T-cell (primary cell): ENCODE data around the gene CTXND1. TPM values are rescaled to one million over a fixed set of nuclear protein-coding genes. Genes with fewer than 3 reads are reported as not detected.

ENCODE experiments used
- ATAC-seq, 4 experiments: fragments of 200-7000 bp in 3 of 4; fragments of 150-1000 bp in 1 of 4; cut with Tn5 transposase; replicated peaks in 1 of 4; 1 replicate in 3 of 4; 2 replicates in 1 of 4; pipeline ENCODE4 v1.10.0; 2021; ENCODE audit warnings: moderate library complexity in 3 of 4, mild to moderate bottlenecking in 2 of 4, moderate number of reproducible peaks in 1 of 4
- CTCF ChIA-PET, 2 donors: fragments of 300-600 bp; sonication (Branson Sonifier 250); formaldehyde crosslinking; loops; one replicate each; lab custom pipeline; 2022; ENCODE audit warnings: antibody characterized with exemption in 2 of 2; lab: Charles Lee
- POLR2A ChIA-PET, 2 donors: fragments of 300-600 bp; sonication (Branson Sonifier 250); formaldehyde crosslinking; loops; one replicate each; lab custom pipeline; 2022; ENCODE audit warnings: antibody characterized with exemption in 2 of 2; lab: Charles Lee
- DNase-seq, 35 experiments: peaks; one replicate each; pipeline versions ENCODE4 v3.0.0 to v3.0.0-alpha.2; 2013 to 2023
- H3K27ac ChIP-seq: one replicate; pipeline ENCODE4 v1.5.1; 2013; ENCODE audit warnings: low read length
- H3K27me3 ChIP-seq, 2 experiments: replicated peaks in 1 of 2; 1 replicate in 1 of 2; 2 replicates in 1 of 2; pipeline versions ENCODE4 v1.6.1 to v1.7.0; 2013; ENCODE audit warnings: low read length in 1 of 2, mixed read lengths in 1 of 2; ENCODE audit not compliant: control insufficient read depth in 2 of 2, insufficient read depth in 2 of 2; ENCODE audit errors: extremely low read depth in 1 of 2
- H3K36me3 ChIP-seq, 2 donors: 1 replicate in 1 of 2; 2 replicates in 1 of 2; pipeline versions ENCODE4 v1.6.1 to v1.7.0; 2013; ENCODE audit warnings: low read length in 1 of 2; ENCODE audit not compliant: control insufficient read depth in 2 of 2, insufficient read depth in 1 of 2; ENCODE audit errors: extremely low read depth in 1 of 2
- H3K4me1 ChIP-seq, 2 experiments: 1 replicate in 1 of 2; 2 replicates in 1 of 2; pipeline versions ENCODE4 v1.6.1 to v1.7.0; 2013; ENCODE audit warnings: low read length in 2 of 2, mixed read lengths in 1 of 2; ENCODE audit not compliant: insufficient read depth in 2 of 2, control insufficient read depth in 1 of 2; ENCODE audit errors: extremely low read depth in 1 of 2
- H3K4me3 ChIP-seq, 2 donors: 1 replicate in 1 of 2; 2 replicates in 1 of 2; pipeline versions ENCODE4 v1.5.1 to v1.7.0; 2013; ENCODE audit warnings: mild to moderate bottlenecking in 2 of 2, low read length in 1 of 2, moderate library complexity in 1 of 2; ENCODE audit not compliant: control insufficient read depth in 1 of 2; ENCODE audit errors: extremely low read depth in 1 of 2
- H3K9me3 ChIP-seq: 2 replicates; pipeline ENCODE4 v1.7.0; 2013
- H3K27ac Mint-ChIP-seq, 2 donors: one replicate each; pipeline ENCODE4 v1.8.0; 2020 to 2021; ENCODE audit warnings: mild to moderate bottlenecking in 2 of 2, mixed read lengths in 2 of 2
- H3K27me3 Mint-ChIP-seq, 2 donors: one replicate each; pipeline ENCODE4 v1.8.0; 2021 to 2022; ENCODE audit warnings: mixed read lengths in 2 of 2
- H3K36me3 Mint-ChIP-seq: one replicate; pipeline ENCODE4 v1.8.0; 2021; ENCODE audit warnings: mixed read lengths
- H3K4me1 Mint-ChIP-seq, 3 donors: one replicate each; pipeline ENCODE4 v1.8.0; 2020 to 2022; ENCODE audit warnings: mixed read lengths in 3 of 3, mild to moderate bottlenecking in 1 of 3
- H3K4me3 Mint-ChIP-seq, 3 donors: one replicate each; pipeline ENCODE4 v1.8.0; 2020 to 2022; ENCODE audit warnings: mild to moderate bottlenecking in 3 of 3, mixed read lengths in 3 of 3, moderate library complexity in 3 of 3
- H3K9me3 Mint-ChIP-seq, 3 donors: one replicate each; pipeline ENCODE4 v1.8.0; 2020 to 2022; ENCODE audit warnings: mixed read lengths in 3 of 3
- whole genome bisulfite sequencing: methylation state at CpG from one replicate; pipeline ENCODE4 v1.1.5; 2013; ENCODE audit warnings: missing lambda C conversion rate; ENCODE audit not compliant: insufficient coverage; 5-methylcytosine and 5-hydroxymethylcytosine counted together
- total RNA-seq, 35 experiments: library from RNA in 6 of 35; stranded (reverse) in 6 of 35; fragments of 120-200 nt in 1 of 35; gene quantifications; one replicate each; pipeline versions ENCODE4 v1.2.1 to v1.2.4 and lab custom pipeline; 2013 to 2026

Gene CTXND1
- total RNA-seq, 5 donors from 2014 or later (not counting 1 experiment from before 2014, with no cell fraction given), result not detected

GRCh38 chr15:80183306-80183705, 68.7 kb downstream of the CTXND1 start:
- ChIA-PET POLR2A (no interaction called here), CTCF (no interaction called here)
- ATAC-seq (no peak), DNase-seq (no peak)
- peaks cover 59% of the 10 kb centered on the region for H3K36me3 Mint-ChIP-seq
- H3K27ac Mint-ChIP-seq, result no peak overlapping the region
- no peak overlapping the region for H3K4me3 ChIP-seq
- H3K36me3 ChIP-seq, result peaks cover 0 to 7% of the 10 kb centered on the region in 2 donors
- WGBS, result 97% methylated on average over 9 of the region's 10 CpGs
- H3K27me3 ChIP-seq, result no peaks in the 10 kb centered on the region
- no peaks in the 10 kb centered on the region for H3K4me1 ChIP-seq
- no peaks in the 10 kb centered on the region for H3K9me3 Mint-ChIP-seq
- no peak overlapping the region for H3K27ac ChIP-seq
- no peaks in the 10 kb centered on the region for H3K27me3 Mint-ChIP-seq
- no peaks in the 10 kb centered on the region for H3K9me3 ChIP-seq
- no peak overlapping the region for H3K4me3 Mint-ChIP-seq
- no peaks in the 10 kb centered on the region for H3K4me1 Mint-ChIP-seq

DNA sequence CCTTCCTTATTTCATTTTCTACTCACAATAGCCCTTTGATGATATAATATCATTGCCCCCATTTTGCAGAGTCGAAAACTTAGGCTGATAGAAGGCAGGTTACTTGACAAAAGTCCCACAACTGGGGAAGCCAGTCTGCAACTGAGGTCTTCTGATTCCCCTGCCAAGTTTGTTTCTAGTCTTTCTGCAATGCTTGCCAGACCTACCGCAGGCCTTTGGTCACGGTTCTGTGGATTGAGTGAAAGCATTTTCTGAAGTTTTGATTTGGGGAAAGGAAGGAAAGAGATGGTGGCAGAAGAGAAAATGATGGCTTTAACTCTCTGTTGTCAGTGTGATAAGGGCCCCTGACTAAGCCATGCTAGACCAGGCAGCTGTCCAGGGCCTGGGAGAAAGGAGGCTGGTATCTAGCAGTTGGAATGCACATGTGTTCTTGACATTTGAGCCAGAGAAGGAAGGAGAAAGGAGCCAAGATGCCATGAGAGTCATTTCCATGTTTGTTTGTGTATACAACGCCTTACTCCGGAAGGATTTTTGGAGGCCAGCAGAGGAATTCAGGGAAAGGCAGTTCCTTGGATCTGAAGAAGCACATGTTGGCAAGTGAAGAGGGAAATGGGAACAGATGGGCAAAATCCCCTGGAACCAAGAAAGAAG, 69.3 kb downstream of the CTXND1 start:
- 100% methylated on average over 5 of the region's 5 CpGs for WGBS
- no peak overlapping the region for H3K4me3 Mint-ChIP-seq
- Histone ChIP-seq H3K4me3 (no peak overlapping the region), H3K4me1 (no peaks in the 10 kb centered on the region), H3K9me3 (no peaks in the 10 kb centered on the region), H3K36me3 (peaks cover 0 to 7% of the 10 kb centered on the region in 2 donors), H3K27ac (no peak overlapping the region), H3K27me3 (no peaks in the 10 kb centered on the region)
- H3K9me3 Mint-ChIP-seq, result no peaks in the 10 kb centered on the region
- H3K27me3 Mint-ChIP-seq, result no peaks in the 10 kb centered on the region
- no peak for ATAC-seq
- ChIA-PET CTCF (no interaction called here), POLR2A (no interaction called here)
- no peak for DNase-seq
- peaks cover 55% of the 10 kb centered on the region for H3K36me3 Mint-ChIP-seq
- no peaks in the 10 kb centered on the region for H3K4me1 Mint-ChIP-seq
- H3K27ac Mint-ChIP-seq, result no peak overlapping the region

DNA sequence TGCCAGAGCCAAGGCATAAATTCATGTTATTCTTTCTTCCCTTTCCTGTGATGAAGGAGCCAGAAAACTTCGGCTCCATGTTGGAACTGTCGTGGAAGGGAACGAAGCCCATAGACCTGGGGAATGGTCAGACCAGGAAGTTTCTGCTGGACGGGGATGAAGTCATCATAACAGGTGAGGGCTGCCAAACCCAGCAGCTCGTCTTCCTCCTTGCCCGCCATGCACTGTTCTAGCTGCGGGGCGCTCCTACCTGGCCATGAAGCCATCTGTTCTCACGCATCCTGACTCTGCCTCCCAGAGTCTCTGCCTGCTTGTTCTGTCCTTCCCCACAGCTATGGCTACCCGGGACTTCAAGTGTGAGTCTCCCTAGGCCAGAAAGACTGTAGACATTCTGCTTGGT, 71.0 kb downstream of the CTXND1 start:
- Mint-ChIP-seq H3K4me3 (no peak overlapping the region), H3K27me3 (no peaks in the 10 kb centered on the region), H3K36me3 (peaks cover 41% of the 10 kb centered on the region), H3K27ac (no peak overlapping the region), H3K9me3 (no peaks in the 10 kb centered on the region), H3K4me1 (no peaks in the 10 kb centered on the region)
- H3K36me3 ChIP-seq, result peaks cover 0 to 7% of the 10 kb centered on the region in 2 donors
- DNase-seq, result no peak
- H3K4me3 ChIP-seq, result no peak overlapping the region
- ChIA-PET POLR2A (no interaction called here), CTCF (no interaction called here)
- H3K27me3 ChIP-seq, result no peaks in the 10 kb centered on the region
- H3K27ac ChIP-seq, result no peak overlapping the region
- ATAC-seq, result no peak
- no peaks in the 10 kb centered on the region for H3K4me1 ChIP-seq
- 97% methylated on average over 10 of the region's 10 CpGs for WGBS
- H3K9me3 ChIP-seq, result no peaks in the 10 kb centered on the region

GRCh38 chr15:80180468-80180867, 71.5 kb downstream of the CTXND1 start:
- DNase-seq, result no peak
- H3K27me3 Mint-ChIP-seq, result no peaks in the 10 kb centered on the region
- ChIA-PET CTCF (no interaction called here), POLR2A (no interaction called here)
- no peaks in the 10 kb centered on the region for H3K9me3 Mint-ChIP-seq
- no peaks in the 10 kb centered on the region for H3K4me1 ChIP-seq
- no peak overlapping the region for H3K4me3 Mint-ChIP-seq
- no peaks in the 10 kb centered on the region for H3K9me3 ChIP-seq
- H3K27ac ChIP-seq, result no peak overlapping the region
- no peak overlapping the region for H3K4me3 ChIP-seq
- 83% methylated on average over 5 of the region's 7 CpGs for WGBS
- peaks cover 43% of the 10 kb centered on the region for H3K36me3 Mint-ChIP-seq
- no peaks in the 10 kb centered on the region for H3K27me3 ChIP-seq
- H3K36me3 ChIP-seq, result peaks cover 0 to 7% of the 10 kb centered on the region in 2 donors
- ATAC-seq, result no peak
- no peaks in the 10 kb centered on the region for H3K4me1 Mint-ChIP-seq
- no peak overlapping the region for H3K27ac Mint-ChIP-seq

DNA sequence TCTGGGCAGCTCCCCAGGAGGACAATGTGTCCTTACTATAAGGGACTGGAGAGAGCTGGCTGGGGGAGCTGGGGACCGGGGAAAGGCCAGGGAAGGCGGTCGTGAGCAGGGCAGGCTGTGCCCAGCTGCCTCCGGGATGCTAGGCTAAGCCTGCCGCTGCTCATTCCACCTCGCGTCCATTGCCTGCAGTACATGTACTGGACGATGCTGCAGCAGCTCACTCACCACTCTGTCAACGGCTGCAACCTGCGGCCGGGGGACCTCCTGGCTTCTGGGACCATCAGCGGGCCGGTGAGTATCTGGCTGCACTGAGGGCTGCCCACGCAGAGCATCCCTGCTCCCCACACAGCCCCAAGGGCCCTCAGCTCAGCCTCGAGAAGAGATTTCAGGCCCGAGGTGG, 72.1 kb downstream of the CTXND1 start:
- Histone ChIP-seq H3K36me3 (peaks cover 1 to 5% of the 10 kb centered on the region in 2 donors), H3K4me1 (no peaks in the 10 kb centered on the region), H3K9me3 (no peaks in the 10 kb centered on the region), H3K27me3 (no peaks in the 10 kb centered on the region), H3K27ac (no peak overlapping the region), H3K4me3 (no peak overlapping the region)
- no peak for DNase-seq
- CTCF ChIA-PET, result no interaction called here
- POLR2A ChIA-PET, result no interaction called here
- ATAC-seq, result no peak
- no peaks in the 10 kb centered on the region for H3K27me3 Mint-ChIP-seq
- peaks cover 38% of the 10 kb centered on the region for H3K36me3 Mint-ChIP-seq
- no peaks in the 10 kb centered on the region for H3K4me1 Mint-ChIP-seq
- H3K9me3 Mint-ChIP-seq, result no peaks in the 10 kb centered on the region
- WGBS, result 89% methylated on average over 16 of the region's 16 CpGs
- no peak overlapping the region for H3K4me3 Mint-ChIP-seq
- H3K27ac Mint-ChIP-seq, result no peak overlapping the region

GRCh38 chr15:80179025-80179759, 72.8 kb downstream of the CTXND1 start:
- Mint-ChIP-seq H3K27ac (no peak overlapping the region), H3K27me3 (no peaks in the 10 kb centered on the region), H3K4me3 (no peak overlapping the region), H3K4me1 (no peaks in the 10 kb centered on the region), H3K9me3 (no peaks in the 10 kb centered on the region), H3K36me3 (peaks cover 32% of the 10 kb centered on the region)
- Histone ChIP-seq H3K4me3 (no peak overlapping the region), H3K9me3 (no peaks in the 10 kb centered on the region), H3K4me1 (no peaks in the 10 kb centered on the region), H3K27ac (no peak overlapping the region), H3K27me3 (no peaks in the 10 kb centered on the region), H3K36me3 (peaks cover 2 to 5% of the 10 kb centered on the region in 2 donors)
- DNase-seq (no peak), ATAC-seq (no peak)
- CTCF ChIA-PET, result no interaction called here
- POLR2A ChIA-PET, result no interaction called here
- 92% methylated on average over 13 of the region's 17 CpGs for WGBS
